Measurements from ENCODE around the gene MOAP1. TPM values are rescaled to one million over a fixed set of nuclear protein-coding genes. Genes with fewer than 3 reads are reported as not detected.
"Not testable (repeated sequence)": the region's sequence is repeated elsewhere in the genome, so short reads cannot be mapped to it uniquely, and the experiment has no call there.

Gene MOAP1
- total RNA-seq: 26.1 and 26.2 TPM in 2 replicates

GRCh38 chr14:93184391-93185348 lies at the start of gene MOAP1, which contains the start of gene LYSET:
Gene MOAP1, minus strand, starts transcription at chr14:93184897. Its CDS starts 655 bp downstream, at chr14:93184242.
Gene LYSET, plus strand, starts transcription at chr14:93185317. Its CDS starts 89 bp downstream, at chr14:93185406.
- H3K27me3 ChIP-seq (ENCODE audit: control insufficient read depth, insufficient read depth, low read length): no peaks in the 10 kb centered on the region
- no peak for DNase-seq (ENCODE audit: low read depth)
- H3K36me3 ChIP-seq (ENCODE audit: control insufficient read depth, insufficient read depth, low read length): no peaks in the 10 kb centered on the region
- no peak for TF ChIP-seq CTCF (IDR thresholded peaks at IDR 0.05; ENCODE audit: insufficient read depth, low read length, poor library complexity, severe bottlenecking)
- peak within 1 kb of the TSS; percentile 85 for H3K4me3 ChIP-seq (ENCODE audit: low read depth, low read length)

GRCh38 chr14:93233078-93233477 lies 48.4 kb upstream of the MOAP1 start:
- H3K36me3 ChIP-seq (ENCODE audit: control insufficient read depth, insufficient read depth, low read length); DNase-seq (ENCODE audit: low read depth); H3K4me3 ChIP-seq (ENCODE audit: low read depth, low read length); H3K27me3 ChIP-seq (ENCODE audit: control insufficient read depth, insufficient read depth, low read length): not testable (repeated sequence)

- Histone ChIP-seq H3K4me3 (ENCODE audit: low read depth, low read length) (no peak overlapping the region), H3K27me3 (ENCODE audit: control insufficient read depth, insufficient read depth, low read length) (no peaks in the 10 kb centered on the region), H3K36me3 (ENCODE audit: control insufficient read depth, insufficient read depth, low read length) (no peaks in the 10 kb centered on the region)
- no peak for DNase-seq (ENCODE audit: low read depth)
- TF ChIP-seq CTCF (IDR thresholded peaks at IDR 0.05; ENCODE audit: insufficient read depth, low read length, poor library complexity, severe bottlenecking): no peak
Measured at GRCh38 chr14:93232159-93232558, 47.5 kb upstream of the MOAP1 start.

- Histone ChIP-seq H3K36me3 (ENCODE audit: control insufficient read depth, insufficient read depth, low read length) (no peaks in the 10 kb centered on the region), H3K4me3 (ENCODE audit: low read depth, low read length) (peak overlapping the region; percentile 51), H3K27me3 (ENCODE audit: control insufficient read depth, insufficient read depth, low read length) (no peaks in the 10 kb centered on the region)
- no peak for TF ChIP-seq CTCF (IDR thresholded peaks at IDR 0.05; ENCODE audit: insufficient read depth, low read length, poor library complexity, severe bottlenecking)
- DNase-seq (ENCODE audit: low read depth): no peak
Measured at GRCh38 chr14:93231129-93231979, 46.7 kb upstream of the MOAP1 start.

GRCh38 chr14:93230539-93230938 lies 45.8 kb upstream of the MOAP1 start:
- no peaks in the 10 kb centered on the region for H3K36me3 ChIP-seq (ENCODE audit: control insufficient read depth, insufficient read depth, low read length)
- TF ChIP-seq CTCF (IDR thresholded peaks at IDR 0.05; ENCODE audit: insufficient read depth, low read length, poor library complexity, severe bottlenecking): no peak
- H3K27me3 ChIP-seq (ENCODE audit: control insufficient read depth, insufficient read depth, low read length): no peaks in the 10 kb centered on the region
- H3K4me3 ChIP-seq (ENCODE audit: low read depth, low read length): no peak overlapping the region
- no peak for DNase-seq (ENCODE audit: low read depth)

GRCh38 chr14:93228550-93228949 lies 43.9 kb upstream of the MOAP1 start:
- TF ChIP-seq CTCF (IDR thresholded peaks at IDR 0.05; ENCODE audit: insufficient read depth, low read length, poor library complexity, severe bottlenecking): no peak
- no peaks in the 10 kb centered on the region for H3K36me3 ChIP-seq (ENCODE audit: control insufficient read depth, insufficient read depth, low read length)

More at GRCh38 chr14:93228550-93228949, 43.9 kb upstream of the MOAP1 start:
- no peak for DNase-seq (ENCODE audit: low read depth)
- Histone ChIP-seq H3K4me3 (ENCODE audit: low read depth, low read length) (no peak overlapping the region), H3K27me3 (ENCODE audit: control insufficient read depth, insufficient read depth, low read length) (no peaks in the 10 kb centered on the region)

All from kidney epithelial cell (primary cell).